Neural cell (in vitro differentiated cells): ENCODE measurements around the gene UBE2F. TPM values are rescaled to one million over a fixed set of nuclear protein-coding genes. Genes with fewer than 3 reads are reported as not detected.
"Not testable (repeated sequence)": the region's sequence is repeated elsewhere in the genome, so short reads cannot be mapped to it uniquely, and the experiment has no call there.

Experiments used
- H2AFZ ChIP-seq: fragments of 200-600, 300-800 bp; sonication (generic), shearing (Covaris generic); 2 replicates; pipeline ENCODE4 v1.6.0; 2014; ENCODE audit warnings: low read depth, mild to moderate bottlenecking, antibody characterized with exemption, low read length, moderate library complexity
- H3F3A ChIP-seq: fragments of 200-600 bp; shearing (Covaris generic); 2 replicates; pipeline ENCODE4 v1.6.1; 2016; ENCODE audit warnings: mild to moderate bottlenecking, moderate library complexity, mixed read lengths, antibody characterized with exemption, low read length; ENCODE audit not compliant: insufficient read depth, poor library complexity, severe bottlenecking
- H3K27ac ChIP-seq: fragments of 200-600, 300-800 bp; sonication (generic), shearing (Covaris generic); 2 replicates; pipeline ENCODE4 v1.5.1; 2014; ENCODE audit warnings: mild to moderate bottlenecking, low read length, moderate library complexity
- H3K27me3 ChIP-seq: fragments of 300-800, 200-600 bp; sonication (generic), shearing (Covaris generic); 2 replicates; pipeline ENCODE4 v1.6.0; 2014; ENCODE audit warnings: mild to moderate bottlenecking, low read depth, low read length, moderate library complexity; ENCODE audit not compliant: insufficient read depth
- H3K36me3 ChIP-seq: fragments of 300-800, 200-600 bp; sonication (generic), shearing (Covaris generic); 2 replicates; pipeline ENCODE4 v1.5.1; 2014; ENCODE audit warnings: mild to moderate bottlenecking, antibody characterized with exemption, low read length, moderate library complexity; ENCODE audit not compliant: insufficient read depth
- H3K4me2 ChIP-seq: fragments of 300-800, 200-600 bp; sonication (generic), shearing (Covaris generic); 2 replicates; pipeline ENCODE4 v1.6.0; 2014; ENCODE audit warnings: mild to moderate bottlenecking, low read length
- H3K4me3 ChIP-seq: fragments of 300-800, 200-600 bp; sonication (generic), shearing (Covaris generic); 2 replicates; pipeline ENCODE4 v1.5.1; 2014; ENCODE audit warnings: mild to moderate bottlenecking, low read length, moderate library complexity
- H3K79me2 ChIP-seq: fragments of 200-600 bp; shearing (Covaris generic); replicated peaks from 2 replicates; pipeline ENCODE4 v1.6.0; 2014; ENCODE audit warnings: mild to moderate bottlenecking, low read length, moderate library complexity; ENCODE audit not compliant: insufficient read depth
- H3K9ac ChIP-seq: fragments of 300-800, 200-600 bp; sonication (generic), shearing (Covaris generic); 2 replicates; pipeline ENCODE4 v1.6.1; 2016; ENCODE audit warnings: mild to moderate bottlenecking, low read length, mixed read lengths
- H3K9me2 ChIP-seq: fragments of 200-600 bp; shearing (Covaris generic); 2 replicates; pipeline ENCODE4 v1.6.1; 2016; ENCODE audit warnings: mild to moderate bottlenecking, low read length, mixed read lengths; ENCODE audit not compliant: insufficient read depth
- H3K9me3 ChIP-seq: fragments of 200-600, 300-800 bp; sonication (generic), shearing (Covaris generic); 2 replicates; pipeline ENCODE4 v1.6.1; 2016; ENCODE audit warnings: mild to moderate bottlenecking, mixed run types, low read length, moderate library complexity, mixed read lengths
- H4K20me1 ChIP-seq: fragments of 200-600 bp; shearing (Covaris generic); 2 replicates; pipeline ENCODE4 v1.6.1; 2016; ENCODE audit warnings: mild to moderate bottlenecking, mixed run types; ENCODE audit not compliant: insufficient read depth
- EP300 ChIP-seq: fragments of 450-650 bp; conservative IDR thresholded peaks from 2 replicates; pipeline ENCODE4 v1.6.1; 2014; ENCODE audit warnings: antibody characterized with exemption, mild to moderate bottlenecking, moderate library complexity; ENCODE audit not compliant: poor library complexity, severe bottlenecking
- EZH2 ChIP-seq: fragments of 200-600, 300-800 bp; shearing (Covaris generic), sonication (generic); IDR thresholded peaks from 2 replicates; pipeline ENCODE4 v1.6.1; 2014; ENCODE audit warnings: antibody characterized with exemption, low read length, borderline replicate concordance, mild to moderate bottlenecking; ENCODE audit not compliant: insufficient read depth, poor library complexity, severe bottlenecking
- MXI1 ChIP-seq: fragments of 450-650 bp; conservative IDR thresholded peaks from 2 replicates; pipeline ENCODE4 v1.6.1; 2014; ENCODE audit warnings: antibody characterized with exemption, mild to moderate bottlenecking; ENCODE audit not compliant: poor library complexity, severe bottlenecking
- POLR2AphosphoS5 ChIP-seq: IDR thresholded peaks from 2 replicates; pipeline ENCODE4 v1.6.1; 2012
- RAD21 ChIP-seq: fragments of 450-650 bp; conservative IDR thresholded peaks from 2 replicates; pipeline ENCODE4 v1.6.1; 2014; ENCODE audit warnings: antibody characterized with exemption, mild to moderate bottlenecking, moderate library complexity
- REST ChIP-seq: IDR thresholded peaks from 2 replicates; pipeline ENCODE4 v1.6.1; 2012; ENCODE audit warnings: borderline replicate concordance
- SMC3 ChIP-seq: fragments of 450-650 bp; conservative IDR thresholded peaks from 2 replicates; pipeline ENCODE4 v1.6.1; 2014; ENCODE audit warnings: antibody characterized with exemption, mild to moderate bottlenecking, moderate library complexity; ENCODE audit not compliant: poor library complexity
- TAF1 ChIP-seq: IDR thresholded peaks from 2 replicates; pipeline ENCODE4 v1.6.1; 2012; ENCODE audit warnings: low read depth
- polyA plus RNA-seq: library from polyadenylated mRNA; depleted of rRNA; stranded (reverse); fragments of >200 nt; gene quantifications from 2 replicates; pipeline ENCODE4 v1.2.3, GENCODE V29; 2014
- TF ChIP-seq, protein P1 (sequence below): fragments of 450-650 bp; IDR thresholded peaks from 2 replicates; pipeline ENCODE4 v1.5.1; 2014; ENCODE audit warnings: antibody characterized with exemption, mild to moderate bottlenecking, moderate library complexity; ENCODE audit not compliant: poor library complexity, severe bottlenecking

UBE2F gene
- polyA plus RNA-seq, 1 donor from 2014 or later, result 65.7 TPM

DNA sequence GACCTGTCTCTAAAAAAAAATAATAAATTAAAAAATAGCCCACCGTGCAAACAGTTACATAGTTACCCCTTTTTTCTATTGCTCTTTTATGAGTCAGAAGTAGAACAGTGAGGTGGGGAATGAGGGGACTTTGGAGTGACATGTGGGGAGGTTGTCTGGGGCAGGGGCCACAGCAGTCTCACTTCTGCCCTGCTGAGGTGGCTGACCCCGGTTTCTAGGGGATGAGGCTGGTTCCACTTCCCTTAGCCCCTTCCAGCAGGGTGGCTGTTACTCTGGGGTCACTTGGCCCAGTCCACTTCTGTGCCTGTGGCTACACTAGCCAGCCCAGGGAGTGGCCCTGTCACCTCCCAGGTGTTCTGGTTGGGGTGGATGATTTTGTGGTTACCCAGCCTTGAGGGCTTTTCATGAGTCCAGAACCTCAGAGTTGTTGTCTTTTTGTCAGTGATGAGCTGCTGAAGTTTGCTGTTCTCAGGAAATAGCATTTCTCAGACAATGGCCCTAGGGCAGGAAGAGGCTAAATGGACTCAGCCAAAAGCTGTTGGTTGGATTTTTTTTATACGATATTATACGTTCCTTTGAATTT, 66.0 kb downstream of the UBE2F start:
- Histone ChIP-seq H3K27ac (no peak overlapping the region), H3K9me2 (no peaks in the 10 kb centered on the region), H3K79me2 (no peaks in the 10 kb centered on the region), H3K27me3 (no peaks in the 10 kb centered on the region), H2AFZ (no peak overlapping the region), H3K9ac (no peak overlapping the region), H3F3A (no peaks in the 10 kb centered on the region), H3K9me3 (no peaks in the 10 kb centered on the region), H3K4me2 (no peak overlapping the region), H4K20me1 (no peaks in the 10 kb centered on the region), H3K36me3 (no peaks in the 10 kb centered on the region), H3K4me3 (no peak overlapping the region)
- TF ChIP-seq EP300, result no peak
- no peak for TF ChIP-seq REST
- TF ChIP-seq SMC3, result no peak
- TF ChIP-seq MXI1, result no peak
- no peak for TF ChIP-seq EZH2
- no peak for TF ChIP-seq TAF1
- TF ChIP-seq, protein P1, sequence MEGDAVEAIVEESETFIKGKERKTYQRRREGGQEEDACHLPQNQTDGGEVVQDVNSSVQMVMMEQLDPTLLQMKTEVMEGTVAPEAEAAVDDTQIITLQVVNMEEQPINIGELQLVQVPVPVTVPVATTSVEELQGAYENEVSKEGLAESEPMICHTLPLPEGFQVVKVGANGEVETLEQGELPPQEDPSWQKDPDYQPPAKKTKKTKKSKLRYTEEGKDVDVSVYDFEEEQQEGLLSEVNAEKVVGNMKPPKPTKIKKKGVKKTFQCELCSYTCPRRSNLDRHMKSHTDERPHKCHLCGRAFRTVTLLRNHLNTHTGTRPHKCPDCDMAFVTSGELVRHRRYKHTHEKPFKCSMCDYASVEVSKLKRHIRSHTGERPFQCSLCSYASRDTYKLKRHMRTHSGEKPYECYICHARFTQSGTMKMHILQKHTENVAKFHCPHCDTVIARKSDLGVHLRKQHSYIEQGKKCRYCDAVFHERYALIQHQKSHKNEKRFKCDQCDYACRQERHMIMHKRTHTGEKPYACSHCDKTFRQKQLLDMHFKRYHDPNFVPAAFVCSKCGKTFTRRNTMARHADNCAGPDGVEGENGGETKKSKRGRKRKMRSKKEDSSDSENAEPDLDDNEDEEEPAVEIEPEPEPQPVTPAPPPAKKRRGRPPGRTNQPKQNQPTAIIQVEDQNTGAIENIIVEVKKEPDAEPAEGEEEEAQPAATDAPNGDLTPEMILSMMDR, result no peak

DNA sequence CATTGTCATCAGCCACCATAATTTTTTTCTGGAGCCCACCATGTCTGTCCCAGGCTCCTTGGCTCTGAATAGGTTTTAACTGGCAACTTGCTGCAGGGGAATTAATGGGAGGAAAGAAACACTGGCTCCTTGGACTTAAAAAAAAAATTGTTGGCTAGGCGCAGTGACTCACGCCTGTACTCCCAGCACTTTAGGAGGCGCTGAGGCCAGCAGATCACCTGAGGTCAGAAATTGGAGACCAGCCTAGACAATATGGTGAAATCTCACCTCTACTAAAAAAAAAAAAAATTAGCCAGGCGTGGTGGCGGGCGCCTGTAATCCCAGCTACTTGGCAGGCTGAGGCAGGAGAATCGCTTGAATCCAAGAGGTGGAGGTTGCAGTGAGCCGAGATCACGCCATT, 67.2 kb downstream of the UBE2F start:
- not testable (repeated sequence) for H3K4me3 ChIP-seq, H2AFZ ChIP-seq, H3K9me3 ChIP-seq, H3K4me2 ChIP-seq, H4K20me1 ChIP-seq, H3K27me3 ChIP-seq, H3K9me2 ChIP-seq, H3K9ac ChIP-seq, H3K27ac ChIP-seq, H3F3A ChIP-seq, H3K79me2 ChIP-seq, H3K36me3 ChIP-seq

DNA sequence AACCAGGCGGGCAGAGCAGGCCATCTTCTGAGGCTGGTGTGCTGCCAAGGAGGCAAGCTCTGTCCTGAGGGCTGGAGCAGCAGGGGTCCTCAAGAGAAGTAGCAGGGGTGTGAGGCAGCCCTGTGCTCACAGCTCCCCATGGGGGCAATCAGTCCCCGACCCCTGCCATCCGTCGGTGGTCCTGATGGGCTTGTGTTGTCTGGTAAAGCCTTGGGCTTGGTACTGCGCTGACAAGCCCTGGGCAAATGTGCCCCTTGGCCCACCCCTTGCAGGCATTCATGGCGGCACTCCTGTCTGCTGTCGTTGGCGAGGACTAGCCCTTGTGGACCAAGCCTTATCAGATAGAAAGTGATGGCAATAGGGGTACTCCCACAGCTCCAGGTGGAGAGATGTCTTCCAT, 71.4 kb downstream of the UBE2F start:
- no peak for TF ChIP-seq RAD21
- TF ChIP-seq TAF1, result no peak
- no peak for TF ChIP-seq MXI1
- no peak for TF ChIP-seq REST
- TF ChIP-seq EZH2, result no peak
- TF ChIP-seq, protein P1, result no peak
- no peak for TF ChIP-seq SMC3
- TF ChIP-seq POLR2AphosphoS5, result no peak
- no peak for TF ChIP-seq EP300
- no peak overlapping the region for H3K9ac ChIP-seq

More for the DNA sequence above, 71.4 kb downstream of the UBE2F start:
- Histone ChIP-seq H4K20me1 (no peaks in the 10 kb centered on the region), H3K9me3 (no peaks in the 10 kb centered on the region), H3K27ac (no peak overlapping the region), H3K9me2 (no peaks in the 10 kb centered on the region), H3K4me2 (no peak overlapping the region), H3K36me3 (no peaks in the 10 kb centered on the region), H2AFZ (no peak overlapping the region), H3F3A (no peaks in the 10 kb centered on the region), H3K4me3 (no peak overlapping the region), H3K27me3 (no peaks in the 10 kb centered on the region), H3K79me2 (no peaks in the 10 kb centered on the region)
